ENCODE data around the gene SLC13A2.

SLC13A2 gene

GRCh38 chr17:28470914-28471366, 2.5 kb upstream of the SLC13A2 start:
- no peak for DNase-seq (ENCODE audit: low read depth in 1 of 2, low spot score in 1 of 2)

GRCh38 chr17:28471531-28472342, 1.7 kb upstream of the SLC13A2 start:
- DNase-seq (ENCODE audit: low read depth in 1 of 2, low spot score in 1 of 2): no peak

- no peak for DNase-seq (ENCODE audit: low read depth in 1 of 2, low spot score in 1 of 2)
Measured at GRCh38 chr17:28472871-28473497, 460 bp upstream of the SLC13A2 start.

GRCh38 chr17:28474111-28474531, 677 bp downstream of the SLC13A2 start:
- DNase-seq (ENCODE audit: low read depth in 1 of 2, low spot score in 1 of 2): no peak

- no peak for DNase-seq (ENCODE audit: low read depth in 1 of 2, low spot score in 1 of 2)
Measured at GRCh38 chr17:28475151-28475900, 1.9 kb downstream of the SLC13A2 start.

DNA sequence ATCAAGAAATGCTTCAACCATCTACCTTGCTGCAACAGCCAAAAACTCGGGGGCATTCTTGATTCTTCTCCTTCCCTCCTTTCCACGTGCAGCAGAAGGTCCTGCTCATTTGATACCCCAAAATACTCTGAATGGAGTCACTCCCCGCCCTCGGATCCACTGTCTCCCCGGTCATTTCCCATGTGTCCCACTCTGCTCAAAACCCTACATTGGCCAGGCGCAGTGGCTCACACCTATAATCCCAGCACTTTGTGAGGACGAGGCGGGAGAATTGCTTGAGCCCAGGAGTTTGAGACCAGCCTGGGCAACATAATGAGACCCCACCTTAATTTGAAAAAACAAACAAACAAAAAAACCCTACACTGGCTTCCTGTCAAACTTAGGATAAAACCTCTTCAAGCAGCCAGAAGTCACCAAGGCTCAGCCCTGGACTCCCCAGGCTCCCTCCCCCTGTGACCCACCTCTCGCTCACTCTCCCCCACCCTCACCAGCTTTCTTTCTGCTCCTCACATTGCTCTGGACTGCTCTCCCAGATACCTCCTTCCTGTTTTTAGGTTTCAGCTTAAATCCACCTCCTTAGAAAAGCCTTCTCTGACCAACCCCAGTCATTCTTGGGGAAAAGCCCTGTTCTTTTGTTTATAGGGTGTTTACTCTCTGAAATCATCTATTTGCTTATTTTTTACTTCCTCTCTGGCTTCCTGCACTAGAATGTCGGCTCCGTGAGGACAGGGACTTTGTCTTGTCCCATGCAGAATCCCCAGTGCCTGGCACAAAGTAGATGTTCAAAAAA, 2.8 kb downstream of the SLC13A2 start:
- DNase-seq (ENCODE audit: low read depth in 1 of 2, low spot score in 1 of 2): no peak

DNA sequence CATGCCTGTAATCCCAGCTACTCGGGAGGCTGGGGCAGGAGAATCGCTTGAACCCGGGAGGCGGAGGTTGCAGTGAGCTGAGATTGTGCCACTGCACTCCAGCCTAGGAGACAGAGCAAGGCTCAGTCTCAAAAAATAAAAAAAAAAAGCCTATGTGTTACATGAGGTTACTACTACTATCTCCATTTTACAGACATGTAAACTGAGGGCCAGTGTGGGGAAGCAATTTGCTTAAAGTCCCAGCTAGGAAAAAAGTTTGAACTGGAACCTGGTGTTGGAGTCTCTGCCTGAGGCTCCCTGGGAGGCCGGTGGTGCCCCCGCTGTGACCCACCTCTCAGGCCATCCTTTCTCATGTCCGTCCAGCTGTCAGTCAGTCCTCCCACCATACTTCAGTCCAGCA, 4.5 kb downstream of the SLC13A2 start:
- DNase-seq (ENCODE audit: low read depth in 1 of 2, low spot score in 1 of 2): no peak

DNA sequence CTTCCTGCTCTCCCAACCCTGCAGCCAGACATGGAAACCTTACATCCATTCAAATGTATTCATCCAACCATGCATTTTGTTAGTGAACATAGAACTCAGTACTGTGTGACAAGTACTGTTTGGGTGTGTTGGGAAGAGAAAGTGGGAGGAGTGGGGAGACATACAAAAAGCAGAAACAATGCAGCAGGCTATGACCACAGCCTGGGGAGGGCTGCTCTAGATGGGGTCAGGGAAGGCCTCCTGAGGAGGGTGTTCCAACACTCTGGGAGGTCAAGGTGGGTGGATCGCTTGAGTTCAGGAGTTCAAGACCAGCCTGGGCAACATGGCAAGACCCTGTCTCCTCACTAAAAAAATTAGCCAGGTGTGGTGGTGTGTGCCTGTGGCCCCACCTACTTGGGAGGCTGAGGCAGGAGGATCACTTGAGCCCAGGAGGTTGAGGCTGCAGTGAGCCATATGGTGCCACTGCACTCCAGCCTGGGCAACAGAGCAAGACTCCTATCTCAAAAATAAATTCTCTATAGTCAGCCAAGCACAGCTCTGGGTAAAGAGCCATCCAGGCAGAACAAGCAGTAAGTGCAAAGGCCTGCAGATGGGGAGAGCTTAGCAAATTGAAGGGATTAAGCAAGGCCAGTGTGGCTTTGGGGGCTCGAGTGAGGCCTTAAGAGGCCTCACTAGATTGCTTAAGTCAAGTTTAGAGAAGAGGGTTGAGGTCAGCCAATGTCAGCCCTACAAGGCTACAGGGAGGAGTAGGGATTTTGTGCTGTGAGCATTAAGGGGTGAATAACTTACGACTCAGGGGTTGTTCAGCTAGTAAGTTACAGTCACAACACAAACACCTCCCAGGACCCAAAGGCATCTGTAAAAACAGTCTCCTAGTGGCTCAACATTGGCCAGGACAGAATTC, 5.5 kb downstream of the SLC13A2 start:
- DNase-seq (ENCODE audit: low read depth in 1 of 2, low spot score in 1 of 2): no peak

GRCh38 chr17:28480278-28480677, 6.8 kb downstream of the SLC13A2 start:
- DNase-seq (ENCODE audit: low read depth in 1 of 2, low spot score in 1 of 2): no peak

GRCh38 chr17:28480799-28481571, 7.5 kb downstream of the SLC13A2 start:
- no peak for DNase-seq (ENCODE audit: low read depth in 1 of 2, low spot score in 1 of 2)

DNA sequence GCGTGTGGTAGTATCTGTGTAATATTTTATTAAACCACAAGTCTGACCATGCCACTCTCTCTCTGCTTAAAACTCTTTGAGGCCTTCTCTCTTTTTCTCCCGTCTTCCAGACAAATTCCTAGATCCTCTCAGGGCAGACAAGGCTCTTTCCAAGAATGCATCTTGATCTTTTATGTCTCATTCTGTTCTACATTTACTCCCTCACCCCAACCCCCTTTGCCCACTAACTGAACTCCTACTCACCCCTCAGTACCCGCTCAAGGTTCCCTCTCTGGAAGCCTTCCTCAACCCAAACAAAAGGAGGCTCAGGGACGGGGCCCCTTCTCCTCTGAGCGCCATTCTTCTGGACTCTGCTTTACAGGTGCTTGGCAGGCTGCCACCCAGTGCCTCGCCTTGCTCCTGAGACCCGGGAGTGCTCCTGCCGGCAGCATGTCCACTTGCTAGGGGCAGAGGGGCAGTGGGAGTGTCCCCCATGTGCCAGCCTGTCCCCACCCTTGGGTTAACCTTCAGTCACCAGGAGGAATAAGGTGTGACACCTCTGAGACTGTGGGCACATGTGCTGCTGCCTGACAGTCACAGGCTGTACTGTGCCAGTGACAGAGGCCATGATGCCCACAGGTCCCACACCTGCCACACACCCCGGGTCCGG, 9.2 kb downstream of the SLC13A2 start:
- DNase-seq (ENCODE audit: low read depth in 1 of 2, low spot score in 1 of 2): no peak

DNA sequence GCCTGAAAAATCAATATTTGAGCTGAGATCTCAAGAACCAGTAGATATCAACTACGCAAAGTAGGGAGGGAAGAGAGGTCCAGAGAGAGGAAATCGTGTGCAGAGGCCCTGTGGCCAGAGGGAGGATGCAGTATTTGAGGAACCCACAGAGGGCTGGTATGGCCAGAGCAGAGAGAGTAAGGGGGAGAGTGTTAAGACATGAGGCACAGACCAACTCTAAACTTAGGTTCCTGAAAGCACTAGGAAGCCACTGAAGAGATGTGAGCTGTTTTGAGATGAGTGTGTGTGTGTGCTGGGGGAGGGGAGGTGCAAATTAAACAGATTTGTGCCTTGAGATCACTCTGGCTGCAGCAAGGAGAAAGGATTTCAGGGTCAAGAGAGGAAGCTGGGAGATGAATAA, 10.9 kb downstream of the SLC13A2 start:
- no peak for DNase-seq (ENCODE audit: low read depth in 1 of 2, low spot score in 1 of 2)

DNA sequence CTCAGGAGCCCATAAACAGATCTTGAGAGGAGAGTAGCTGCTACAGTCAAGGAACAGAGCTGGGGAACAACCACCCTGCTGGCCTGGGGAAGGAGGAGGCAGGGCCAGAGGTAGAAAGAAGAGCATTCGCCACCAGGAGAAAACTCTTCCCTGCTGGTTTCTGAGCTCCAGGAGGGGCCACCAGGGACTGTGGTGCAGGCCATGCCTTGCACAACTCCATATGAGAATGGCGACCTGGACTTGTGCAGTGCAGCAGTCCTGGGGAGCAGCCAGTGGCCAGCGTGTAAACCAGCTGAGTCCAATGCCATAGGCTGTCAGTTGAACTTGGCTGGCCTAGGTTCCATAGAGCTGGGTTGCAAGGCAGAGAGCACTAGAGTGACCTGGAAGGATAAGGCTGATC, 11.6 kb downstream of the SLC13A2 start:
- DNase-seq (ENCODE audit: low read depth in 1 of 2, low spot score in 1 of 2): no peak

- DNase-seq (ENCODE audit: low read depth in 1 of 2, low spot score in 1 of 2): no peak
Measured at GRCh38 chr17:28487881-28488532, 14.6 kb downstream of the SLC13A2 start.

- DNase-seq (ENCODE audit: low read depth in 1 of 2, low spot score in 1 of 2): no peak
Measured at GRCh38 chr17:28488533-28489276, 15.3 kb downstream of the SLC13A2 start.

- DNase-seq (ENCODE audit: low read depth in 1 of 2, low spot score in 1 of 2): no peak
Measured at GRCh38 chr17:28491286-28491685, 17.8 kb downstream of the SLC13A2 start.

DNA sequence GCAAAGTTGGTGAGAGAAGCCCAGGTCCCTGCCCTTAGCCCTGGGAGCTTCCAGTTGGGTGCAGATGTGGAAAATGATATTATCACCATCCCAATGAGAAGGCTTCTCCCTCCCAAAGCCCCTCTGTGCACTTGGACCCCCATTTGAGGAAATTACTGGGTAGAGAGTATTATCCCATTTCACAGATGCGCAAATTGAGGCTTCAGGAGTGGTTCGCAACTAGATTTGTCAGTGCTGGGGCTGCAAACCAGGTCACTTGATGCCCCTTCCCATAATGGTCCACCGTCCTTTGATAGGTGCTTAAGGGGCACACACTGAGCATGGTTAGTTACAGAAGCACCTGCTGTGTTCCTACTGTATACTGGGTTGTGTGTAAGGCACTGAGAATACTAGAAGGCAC, 18.4 kb downstream of the SLC13A2 start:
- DNase-seq (ENCODE audit: low read depth in 1 of 2, low spot score in 1 of 2): no peak
